Upper lobe of right lung (tissue), 1 donor: ENCODE data around the gene SLC27A4. TPM values are rescaled to one million over a fixed set of nuclear protein-coding genes. Genes with fewer than 3 reads are reported as not detected.

Experiments
- ATAC-seq: fragments of 200-7000 bp; cut with Tn5 transposase; one replicate; pipeline ENCODE4 v1.9.1; 2020; ENCODE audit warnings: mild to moderate bottlenecking, moderate library complexity
- DNase-seq: peaks from one replicate; pipeline ENCODE4 v3.0.0-alpha.2; 2020
- H3K27ac ChIP-seq: fragments of 200-600 bp; one replicate; pipeline ENCODE4 v1.8.0; 2022
- H3K27me3 ChIP-seq: fragments of 200-600 bp; one replicate; pipeline ENCODE4 v1.8.0; 2022; ENCODE audit warnings: mild to moderate bottlenecking
- H3K36me3 ChIP-seq: fragments of 200-600 bp; one replicate; pipeline ENCODE4 v1.8.0; 2022
- H3K4me1 ChIP-seq: fragments of 200-600 bp; one replicate; pipeline ENCODE4 v1.8.0; 2022
- H3K4me3 ChIP-seq: fragments of 200-600 bp; one replicate; pipeline ENCODE4 v1.8.0; 2022; ENCODE audit warnings: mild to moderate bottlenecking
- H3K9me3 ChIP-seq: fragments of 200-600 bp; one replicate; pipeline ENCODE4 v1.8.0; 2022
- CTCF ChIP-seq: fragments of 200-600 bp; IDR thresholded peaks from one replicate; pipeline ENCODE4 v1.8.0; 2022; ENCODE audit warnings: antibody characterized with exemption
- intact Hi-C: fragments of 100-400 bp; cut with DNase I; formaldehyde crosslinking; loops from one replicate; pipeline ENCODE4 v1.11.0; 2022
- total RNA-seq: library from RNA; stranded (reverse); fragmentation: NEBNext Ultra II Directional; extraction: Animal tissue kit (Norgen Biotek cat#: 25700); gene quantifications from one replicate; pipeline ENCODE4 v1.2.1, GENCODE V29; 2021
- donor health status: DM: no; HTN: yes; CAD: no; lungs with severe emphysema.

SLC27A4 gene
- total RNA-seq, 1 donor from 2014 or later, result 21.4 TPM

- intact Hi-C loops, result no loop called here
- ATAC-seq (no peak), DNase-seq (no peak)
- Histone ChIP-seq H3K27me3 (no peaks in the 10 kb centered on the region), H3K4me3 (no peak overlapping the region), H3K9me3 (no peaks in the 10 kb centered on the region), H3K27ac (no peak overlapping the region), H3K36me3 (peaks cover 44% of the 10 kb centered on the region), H3K4me1 (no peaks in the 10 kb centered on the region)
- TF ChIP-seq CTCF, result no peak
These were observed 50.7 kb downstream of the SLC27A4 start for GRCh38 chr9:128390813-128391711.

- Histone ChIP-seq H3K4me3 (no peak overlapping the region), H3K36me3 (peaks cover 36% of the 10 kb centered on the region), H3K4me1 (peaks cover 3% of the 10 kb centered on the region), H3K9me3 (no peaks in the 10 kb centered on the region), H3K27ac (no peak overlapping the region), H3K27me3 (no peaks in the 10 kb centered on the region)
- DNase-seq (no peak), ATAC-seq (no peak)
- TF ChIP-seq CTCF, result no peak
- intact Hi-C loops, result no loop called here
These were observed 51.6 kb downstream of the SLC27A4 start for GRCh38 chr9:128391956-128392301.

GRCh38 chr9:128392302-128393144, 52.2 kb downstream of the SLC27A4 start:
- Histone ChIP-seq H3K36me3 (peaks cover 31% of the 10 kb centered on the region), H3K4me3 (no peak overlapping the region), H3K27me3 (no peaks in the 10 kb centered on the region), H3K4me1 (peaks cover 4% of the 10 kb centered on the region), H3K9me3 (no peaks in the 10 kb centered on the region), H3K27ac (no peak overlapping the region)
- no peak for ATAC-seq
- DNase-seq, result no peak
- intact Hi-C loops, result no loop called here
- TF ChIP-seq CTCF, result no peak

GRCh38 chr9:128393145-128393775, 52.9 kb downstream of the SLC27A4 start:
- H3K27ac ChIP-seq, result no peak overlapping the region
- intact Hi-C loops, result no loop called here
- TF ChIP-seq CTCF, result no peak
- peaks cover 23% of the 10 kb centered on the region for H3K36me3 ChIP-seq
- H3K4me1 ChIP-seq, result peaks cover 4% of the 10 kb centered on the region
- no peak overlapping the region for H3K4me3 ChIP-seq
- H3K27me3 ChIP-seq, result no peaks in the 10 kb centered on the region
- ATAC-seq (no peak), DNase-seq (no peak)
- H3K9me3 ChIP-seq, result no peaks in the 10 kb centered on the region

- H3K4me1 ChIP-seq, result peaks cover 4% of the 10 kb centered on the region
- no peaks in the 10 kb centered on the region for H3K9me3 ChIP-seq
- DNase-seq, result no peak
- intact Hi-C loops, result no loop called here
- no peak overlapping the region for H3K4me3 ChIP-seq
- peaks cover 16% of the 10 kb centered on the region for H3K36me3 ChIP-seq
- no peak for TF ChIP-seq CTCF
- no peaks in the 10 kb centered on the region for H3K27me3 ChIP-seq
- ATAC-seq, result no peak
- H3K27ac ChIP-seq, result no peak overlapping the region
These were observed 53.6 kb downstream of the SLC27A4 start for GRCh38 chr9:128393970-128394369.
